Esophagus squamous epithelium (tissue), 5 donors: ENCODE measurements around the gene OMA1. TPM values are rescaled to one million over a fixed set of nuclear protein-coding genes. Genes with fewer than 3 reads are reported as not detected.

Experiments used
- DNase-seq: peaks from one replicate; lab custom pipeline; 2025; lab: John Stamatoyannopoulos, UW
- H3K27ac ChIP-seq, 4 donors: fragments of 200-600 bp; sonication (generic); one replicate each; pipeline ENCODE4 v1.5.1; 2016 to 2019; ENCODE audit warnings: mild to moderate bottlenecking in 1 of 4
- H3K27me3 ChIP-seq, 4 donors: fragments of 200-600 bp; sonication (generic); 1 replicate in 3 of 4; 2 replicates in 1 of 4; pipeline versions ENCODE4 v1.5.1 to v1.6.0; 2017 to 2021; ENCODE audit warnings: antibody characterized with exemption in 1 of 4
- H3K36me3 ChIP-seq, 3 donors: fragments of 200-600 bp; sonication (generic); one replicate each; pipeline ENCODE4 v1.5.1; 2016 to 2019
- H3K4me1 ChIP-seq, 3 donors: fragments of 200-600 bp; sonication (generic); one replicate each; pipeline ENCODE4 v1.5.1; 2017 to 2019
- H3K4me3 ChIP-seq, 4 donors: fragments of 200-600 bp; sonication (generic); 1 replicate in 3 of 4; 2 replicates in 1 of 4; pipeline ENCODE4 v1.5.1; 2016 to 2019; ENCODE audit warnings: mild to moderate bottlenecking in 2 of 4, moderate library complexity in 1 of 4
- H3K9me3 ChIP-seq, 3 donors: fragments of 200-600 bp; sonication (generic); one replicate each; pipeline ENCODE4 v1.5.1; 2016 to 2019
- CTCF ChIP-seq, 6 experiments: fragments of 450-650 bp in 4 of 6; fragments of 200-600 bp in 2 of 6; sonication (generic) in 2 of 6; IDR thresholded peaks; one replicate each; pipeline ENCODE4 v1.5.1; 2016 to 2019; ENCODE audit warnings: antibody characterized with exemption in 6 of 6, mild to moderate bottlenecking in 4 of 6, moderate library complexity in 4 of 6
- POLR2A ChIP-seq, 4 donors: fragments of 450-650 bp; IDR thresholded peaks; one replicate each; pipeline ENCODE4 v1.6.1; 2017; ENCODE audit warnings: antibody characterized with exemption in 4 of 4, mild to moderate bottlenecking in 4 of 4, moderate library complexity in 3 of 4
- WGBS, 2 donors: methylation state at CpG; one replicate each; pipeline ENCODE4 v1.1.5; 2018; 5-methylcytosine and 5-hydroxymethylcytosine counted together
- intact Hi-C: fragments of 100-400 bp; cut with DNase I; formaldehyde crosslinking; loops from one replicate; pipeline ENCODE4 v1.15.0; 2022
- total RNA-seq, 4 donors: library from RNA; depleted of rRNA; stranded (reverse); fragments of >200 nt; gene quantifications; one replicate each; pipeline ENCODE4 v1.1.0, GENCODE V29; 2016
- donor health status: DM: yes; HTN: yes; CAD: no.

OMA1 gene
- total RNA-seq, 4 donors from 2014 or later = 24.1 to 41.4 (median 30.5) TPM

- Histone ChIP-seq H3K9me3 (no peaks in the 10 kb centered on the region), H3K27ac (peak within 1 kb of the TSS; percentile 93 to 99 (median 96)), H3K36me3 (peaks cover 0 to 8% (median 0%) of the 10 kb centered on the region in 3 donors), H3K4me3 (peak within 1 kb of the TSS; percentile 69 to 89 (median 79)), H3K27me3 (peaks cover 0 to 19% (median 0%) of the 10 kb centered on the region in 4 donors), H3K4me1 (peaks cover 8 to 73% (median 9%) of the 10 kb centered on the region in 3 donors)
- intact Hi-C loops = no loop called here
- no peak for DNase-seq
- 16 to 30% methylated on average over 30 to 46 of the region's 107 CpGs for WGBS, 2 donors
- TF ChIP-seq CTCF (IDR thresholded peaks at IDR 0.05) (peak in 1 of 6 experiments; percentile 9), POLR2A (IDR thresholded peaks at IDR 0.05) (peak in 3 of 4 donors; percentile 6 to 94 (median 87))
Observed at GRCh38 chr1:58576727-58577653, 30.5 kb upstream of the OMA1 start, which contains the start of gene TACSTD2. Gene TACSTD2 (minus strand): TSS chr1:58577252. CDS start chr1:58577156, 96 bp downstream.

GRCh38 chr1:58576325-58576726 is 29.8 kb upstream of the OMA1 start:
- DNase-seq = no peak
- TF ChIP-seq CTCF (IDR thresholded peaks at IDR 0.05) (no peak), POLR2A (IDR thresholded peaks at IDR 0.05) (no peak)
- Histone ChIP-seq H3K27me3 (peaks cover 0 to 19% (median 0%) of the 10 kb centered on the region in 4 donors), H3K36me3 (peaks cover 0 to 8% (median 0%) of the 10 kb centered on the region in 3 donors), H3K9me3 (no peaks in the 10 kb centered on the region), H3K4me3 (peak overlapping the region; percentile 69 to 89 (median 79)), H3K4me1 (peaks cover 12 to 79% (median 14%) of the 10 kb centered on the region in 3 donors), H3K27ac (peak overlapping the region; percentile 93 to 99 (median 96))
- intact Hi-C loops = no loop called here
- 12 to 23% methylated on average over 7 to 14 of the region's 43 CpGs for WGBS, 2 donors

GRCh38 chr1:58575551-58576324 is 29.2 kb upstream of the OMA1 start:
- H3K4me1 ChIP-seq = peaks cover 15 to 84% (median 20%) of the 10 kb centered on the region in 3 donors
- WGBS, 2 donors = 23 to 26% methylated on average over 27 to 32 of the region's 32 CpGs
- H3K4me3 ChIP-seq = peak overlapping the region; percentile 69 to 89 (median 79)
- peaks cover 0 to 19% (median 0%) of the 10 kb centered on the region in 4 donors for H3K27me3 ChIP-seq
- TF ChIP-seq POLR2A (IDR thresholded peaks at IDR 0.05) (no peak), CTCF (IDR thresholded peaks at IDR 0.05) (no peak)
- DNase-seq = no peak
- H3K36me3 ChIP-seq = peaks cover 0 to 8% (median 0%) of the 10 kb centered on the region in 3 donors
- no peaks in the 10 kb centered on the region for H3K9me3 ChIP-seq
- H3K27ac ChIP-seq = peak overlapping the region; percentile 93 to 99 (median 96)
- intact Hi-C loops = no loop called here

GRCh38 chr1:58574816-58575215 is 28.3 kb upstream of the OMA1 start:
- H3K27me3 ChIP-seq = peaks cover 0 to 19% (median 0%) of the 10 kb centered on the region in 4 donors
- no peaks in the 10 kb centered on the region for H3K9me3 ChIP-seq
- no peak for TF ChIP-seq POLR2A (IDR thresholded peaks at IDR 0.05)
- TF ChIP-seq CTCF (IDR thresholded peaks at IDR 0.05) = no peak
- DNase-seq = no peak
- peaks cover 18 to 84% (median 22%) of the 10 kb centered on the region in 3 donors for H3K4me1 ChIP-seq
- 36 to 60% methylated on average over 2 of the region's 2 CpGs for WGBS, 2 donors
- intact Hi-C loops = no loop called here
- peak overlapping the region; percentile 69 to 89 (median 79) for H3K4me3 ChIP-seq
- H3K36me3 ChIP-seq = peaks cover 0 to 8% (median 0%) of the 10 kb centered on the region in 3 donors
- peak overlapping the region; percentile 83 to 99 (median 95) for H3K27ac ChIP-seq
